Upper lobe of left lung (tissue), 4 donors: ENCODE data around the gene SPSB2.

Experiments
- POLR2A ChIP-seq, 4 donors: fragments of 450-650 bp; IDR thresholded peaks; one replicate each; pipeline ENCODE4 v1.5.1; 2016 to 2017; ENCODE audit warnings: antibody characterized with exemption in 4 of 4, mild to moderate bottlenecking in 2 of 4
- POLR2AphosphoS5 ChIP-seq, 2 donors: sonication (generic); formaldehyde crosslinking; IDR thresholded peaks; one replicate each; pipeline ENCODE4 v1.5.1; 2017; ENCODE audit warnings: antibody characterized with exemption in 2 of 2
- TF ChIP-seq, protein P1 (sequence below), 6 experiments: fragments of 450-650 bp in 4 of 6; fragments of 200-600 bp in 2 of 6; sonication (generic) in 2 of 6; IDR thresholded peaks; one replicate each; pipeline ENCODE4 v1.5.1; 2016 to 2019; ENCODE audit warnings: antibody characterized with exemption in 6 of 6

- TF ChIP-seq, protein P1, sequence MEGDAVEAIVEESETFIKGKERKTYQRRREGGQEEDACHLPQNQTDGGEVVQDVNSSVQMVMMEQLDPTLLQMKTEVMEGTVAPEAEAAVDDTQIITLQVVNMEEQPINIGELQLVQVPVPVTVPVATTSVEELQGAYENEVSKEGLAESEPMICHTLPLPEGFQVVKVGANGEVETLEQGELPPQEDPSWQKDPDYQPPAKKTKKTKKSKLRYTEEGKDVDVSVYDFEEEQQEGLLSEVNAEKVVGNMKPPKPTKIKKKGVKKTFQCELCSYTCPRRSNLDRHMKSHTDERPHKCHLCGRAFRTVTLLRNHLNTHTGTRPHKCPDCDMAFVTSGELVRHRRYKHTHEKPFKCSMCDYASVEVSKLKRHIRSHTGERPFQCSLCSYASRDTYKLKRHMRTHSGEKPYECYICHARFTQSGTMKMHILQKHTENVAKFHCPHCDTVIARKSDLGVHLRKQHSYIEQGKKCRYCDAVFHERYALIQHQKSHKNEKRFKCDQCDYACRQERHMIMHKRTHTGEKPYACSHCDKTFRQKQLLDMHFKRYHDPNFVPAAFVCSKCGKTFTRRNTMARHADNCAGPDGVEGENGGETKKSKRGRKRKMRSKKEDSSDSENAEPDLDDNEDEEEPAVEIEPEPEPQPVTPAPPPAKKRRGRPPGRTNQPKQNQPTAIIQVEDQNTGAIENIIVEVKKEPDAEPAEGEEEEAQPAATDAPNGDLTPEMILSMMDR (IDR thresholded peaks at IDR 0.05): no peak
- TF ChIP-seq POLR2AphosphoS5 (IDR thresholded peaks at IDR 0.05) (no peak), POLR2A (IDR thresholded peaks at IDR 0.05) (no peak)
Measured at GRCh38 chr12:6833189-6833890, 39.8 kb downstream of the SPSB2 start.
